Transverse colon (tissue), 4 donors: ENCODE data around the gene PP2D1. TPM values are rescaled to one million over a fixed set of nuclear protein-coding genes. Genes with fewer than 3 reads are reported as not detected.
A peak's percentile ranks its signal among the peaks of the same experiment; 100 is the strongest.
"Not testable (repeated sequence)": the region's sequence is repeated elsewhere in the genome, so short reads cannot be mapped to it uniquely, and the experiment has no call there.

Experiments
- DNase-seq: peaks from one replicate; pipeline ENCODE4 v3.0.0-alpha.2; 2019
- H3K27ac ChIP-seq, 4 donors: fragments of 200-600 bp; sonication (generic); 2 replicates each; pipeline ENCODE4 v1.5.1; 2016 to 2018; ENCODE audit warnings: inconsistent platforms in 4 of 4
- H3K27me3 ChIP-seq: fragments of 200-600 bp; sonication (generic); 2 replicates; pipeline ENCODE4 v1.5.1; 2017; ENCODE audit warnings: inconsistent platforms
- H3K36me3 ChIP-seq, 4 donors: fragments of 200-600 bp; sonication (generic); 2 replicates each; pipeline ENCODE4 v1.5.1; 2017 to 2019; ENCODE audit warnings: inconsistent platforms in 4 of 4
- H3K4me1 ChIP-seq, 4 donors: fragments of 200-600 bp; sonication (generic); 2 replicates each; pipeline ENCODE4 v1.5.1; 2017 to 2020; ENCODE audit warnings: inconsistent platforms in 4 of 4
- H3K4me3 ChIP-seq, 4 donors: fragments of 200-600 bp; sonication (generic); 1 replicate in 1 of 4; 2 replicates in 3 of 4; pipeline versions ENCODE4 v1.5.1 to v1.6.1; 2017 to 2019; ENCODE audit warnings: inconsistent platforms in 4 of 4
- H3K9me3 ChIP-seq, 2 donors: fragments of 200-600 bp; sonication (generic); 2 replicates each; pipeline ENCODE4 v1.5.1; 2017 to 2019; ENCODE audit warnings: inconsistent platforms in 2 of 2
- CTCF ChIP-seq, 5 experiments: fragments of 200-600 bp in 3 of 5; fragments of 450-650 bp in 2 of 5; sonication (generic) in 3 of 5; IDR thresholded peaks; 1 replicate in 2 of 5; 2 replicates in 3 of 5; pipeline ENCODE4 v1.5.1; 2016 to 2017; ENCODE audit warnings: antibody characterized with exemption in 5 of 5, inconsistent platforms in 3 of 5, mild to moderate bottlenecking in 2 of 5, moderate library complexity in 1 of 5
- EP300 ChIP-seq: sonication (generic); formaldehyde crosslinking; IDR thresholded peaks from one replicate; pipeline ENCODE4 v1.6.1; 2017; ENCODE audit warnings: antibody characterized with exemption, low read depth
- POLR2A ChIP-seq: fragments of 450-650 bp; IDR thresholded peaks from one replicate; pipeline ENCODE4 v1.6.1; 2016; ENCODE audit warnings: antibody characterized with exemption, mild to moderate bottlenecking, moderate library complexity
- POLR2AphosphoS5 ChIP-seq, 3 donors: sonication (generic); formaldehyde crosslinking; IDR thresholded peaks; one replicate each; pipeline ENCODE4 v1.6.1; 2016; ENCODE audit warnings: antibody characterized with exemption in 3 of 3
- WGBS, 2 donors: methylation state at CpG; one replicate each; pipeline ENCODE4 v1.1.5; 2018; ENCODE audit warnings: low coverage in 1 of 2; 5-methylcytosine and 5-hydroxymethylcytosine counted together
- in situ Hi-C, 4 donors: fragments of 200-750 bp; cut with MboI; loops; one replicate each; pipeline versions ENCODE4 v1.15.0 to v1.15.1; 2017; ENCODE audit warnings: low sequenced_read_pairs in 3 of 4, low pct_ligation_motif_present in 1 of 4, low pct_unique_long_range_greater_than_20kb in 1 of 4
- intact Hi-C: fragments of 100-400 bp; cut with DNase I; formaldehyde crosslinking; loops from one replicate; pipeline ENCODE4 v1.15.1; 2023; ENCODE audit warnings: low total_unique reads
- total RNA-seq, 4 donors: library from RNA; depleted of rRNA; stranded (reverse); fragments of >200 nt; gene quantifications; one replicate each; pipeline ENCODE4 v1.1.0, GENCODE V29; 2016

Gene PP2D1
- total RNA-seq, 4 donors from 2014 or later, result not detected

GRCh38 chr3:20027136-20027535 lies 15.1 kb upstream of the PP2D1 start:
- no peak for DNase-seq
- in situ Hi-C loops (loop anchor here in 2 of 4 donors (25.0 kb wide), 1 partner anchor 160 kb away; the partner anchor contains the start of gene SGO1 (in 2 of the 2)), intact Hi-C loops (no loop called here)
- WGBS, 2 donors, result 84% methylated on average over 4 of the region's 4 CpGs; no CpG with 5 or more reads in 1 of the 2 donors
- H3K4me3 ChIP-seq, result no peak overlapping the region
- H3K9me3 ChIP-seq, result no peaks in the 10 kb centered on the region
- H3K27ac ChIP-seq, result no peak overlapping the region
- H3K4me1 ChIP-seq, result peaks cover 0 to 15% (median 12%) of the 10 kb centered on the region in 4 donors
- no peaks in the 10 kb centered on the region for H3K27me3 ChIP-seq
- no peaks in the 10 kb centered on the region for H3K36me3 ChIP-seq
- TF ChIP-seq EP300, result no peak
- TF ChIP-seq POLR2A, result no peak
- no peak for TF ChIP-seq CTCF (IDR thresholded peaks at IDR 0.05)
- no peak for TF ChIP-seq POLR2AphosphoS5 (IDR thresholded peaks at IDR 0.05)

- intact Hi-C loops (no loop called here), in situ Hi-C loops (no loop called here)
- peak overlapping the region; percentile 26 to 51 (median 33) for H3K27ac ChIP-seq
- no peak for TF ChIP-seq EP300
- TF ChIP-seq POLR2AphosphoS5 (IDR thresholded peaks at IDR 0.05), result no peak
- TF ChIP-seq CTCF (IDR thresholded peaks at IDR 0.05), result no peak
- TF ChIP-seq POLR2A, result no peak
- peaks cover 0 to 15% (median 12%) of the 10 kb centered on the region in 4 donors for H3K4me1 ChIP-seq
- H3K36me3 ChIP-seq, result no peaks in the 10 kb centered on the region
- H3K9me3 ChIP-seq, result no peaks in the 10 kb centered on the region
- peak; percentile 26 for DNase-seq
- WGBS, 2 donors, result 36% methylated on average over 2 of the region's 2 CpGs; no CpG with 5 or more reads in 1 of the 2 donors
- no peak overlapping the region for H3K4me3 ChIP-seq
- no peaks in the 10 kb centered on the region for H3K27me3 ChIP-seq
Measured at GRCh38 chr3:20023623-20024405, 11.8 kb upstream of the PP2D1 start.

- H3K4me3 ChIP-seq, result no peak overlapping the region
- in situ Hi-C loops, result no loop called here
Measured at GRCh38 chr3:20022954-20023622, 11.0 kb upstream of the PP2D1 start.

DNA sequence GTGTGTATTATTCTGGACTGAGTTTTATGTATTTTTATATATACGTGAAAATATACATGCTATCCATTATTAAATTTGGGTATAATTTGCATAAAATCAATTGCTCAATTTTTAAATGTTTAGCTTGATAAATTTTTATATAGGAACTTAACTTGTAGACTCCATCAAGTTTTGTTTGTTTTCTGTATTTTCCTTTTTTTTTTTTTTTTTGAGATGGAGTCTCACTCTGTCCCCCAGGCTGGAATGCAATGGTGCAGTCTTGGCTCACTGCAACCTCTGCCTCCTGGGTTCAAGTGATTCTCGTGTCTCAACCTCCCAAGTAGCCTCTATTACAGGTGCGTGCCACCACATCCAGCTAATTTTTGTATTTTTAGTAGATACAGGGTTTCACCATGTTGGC lies 4.0 kb upstream of the PP2D1 start:
- in situ Hi-C loops, H3K27ac ChIP-seq, DNase-seq, H3K9me3 ChIP-seq, intact Hi-C loops, H3K36me3 ChIP-seq, H3K4me1 ChIP-seq, H3K27me3 ChIP-seq, H3K4me3 ChIP-seq: not testable (repeated sequence)
- WGBS, 2 donors, result 90 to 97% methylated on average over 2 to 3 of the region's 3 CpGs

More at GRCh38 chr3:20022954-20023622, 11.0 kb upstream of the PP2D1 start:
- Histone ChIP-seq H3K27ac (peak overlapping the region; percentile 26 to 51 (median 33)), H3K27me3 (no peaks in the 10 kb centered on the region), H3K36me3 (no peaks in the 10 kb centered on the region), H3K9me3 (no peaks in the 10 kb centered on the region), H3K4me1 (peaks cover 0 to 15% (median 12%) of the 10 kb centered on the region in 4 donors)
- no peak for DNase-seq
- 54 to 88% methylated on average over 1 to 2 of the region's 2 CpGs for WGBS, 2 donors
- TF ChIP-seq CTCF (IDR thresholded peaks at IDR 0.05), result no peak
- no peak for TF ChIP-seq POLR2AphosphoS5 (IDR thresholded peaks at IDR 0.05)
- no peak for TF ChIP-seq POLR2A
- no peak for TF ChIP-seq EP300
- intact Hi-C loops, result no loop called here
